Caki2 (cell line): ENCODE measurements around the gene REM1. TPM values are rescaled to one million over a fixed set of nuclear protein-coding genes. Genes with fewer than 3 reads are reported as not detected.
"Not testable (repeated sequence)": the region's sequence is repeated elsewhere in the genome, so short reads cannot be mapped to it uniquely, and the experiment has no call there.

Source experiments
- DNase-seq: peaks from one replicate; pipeline ENCODE4 v3.0.0-alpha.2; 2015; ENCODE audit warnings: low read depth
- in situ Hi-C: cut with HindIII; loops from 2 replicates; pipeline ENCODE4 v1.10.0; 2016; ENCODE audit warnings: low sequenced_read_pairs, low pct_unique_long_range_greater_than_20kb, mixed read lengths
- total RNA-seq: library from RNA; depleted of rRNA; stranded (reverse); fragments of >200 nt; shearing (Covaris generic); gene quantifications from 2 replicates; pipeline ENCODE4 v1.2.3, GENCODE V29; 2014; ENCODE audit warnings: low replicate concordance; rRNA removed

The REM1 gene
- not detected in 2 replicates for total RNA-seq

DNA sequence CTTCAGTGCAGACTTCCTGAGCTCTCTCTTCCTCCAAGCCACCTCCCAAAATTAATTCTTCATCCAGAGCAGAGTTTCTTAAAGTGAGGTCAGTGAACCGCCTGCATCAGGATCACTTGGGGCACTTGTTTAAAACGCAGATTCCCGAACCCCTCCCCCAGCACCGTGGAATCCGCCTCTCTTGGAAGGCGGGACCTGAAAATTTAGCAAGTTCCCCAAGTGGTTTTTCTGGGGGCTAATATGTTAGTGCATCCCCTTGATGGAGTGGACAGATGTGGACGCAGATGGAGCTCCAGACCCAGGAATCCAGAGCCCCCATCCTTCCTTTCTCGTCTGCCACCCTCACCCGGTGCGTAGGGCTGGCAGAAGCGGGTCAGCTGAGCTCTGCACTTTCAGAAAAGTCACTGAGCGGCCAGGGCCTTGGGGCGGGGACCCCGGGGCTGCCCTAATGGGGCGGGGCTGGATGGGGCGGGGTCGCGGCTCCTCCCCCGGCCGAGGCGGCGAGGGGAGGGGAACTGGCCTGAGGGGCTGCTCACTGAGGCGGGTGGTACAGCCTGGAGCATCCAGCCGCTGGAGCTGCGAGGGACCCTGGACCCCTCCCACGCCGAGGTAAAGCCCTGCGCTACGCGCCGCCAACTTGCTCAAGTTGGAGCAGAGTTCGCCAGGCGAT lies at the start of gene REM1, which contains the start of gene DEFB124:
Gene REM1, plus strand, starts transcription at position 531 of the 670 bp plus-strand sequence. CDS start 1,158 bp downstream, outside the sequence.
Gene DEFB124, minus strand, starts transcription at position 370 of the 670 bp plus-strand sequence. CDS start 2,114 bp downstream, outside the sequence.
- in situ Hi-C loops, result no loop called here

GRCh38 chr20:31425797-31426196 lies 49.3 kb upstream of the REM1 start:
- in situ Hi-C loops, result no loop called here
- DNase-seq, result no peak

More for the DNA sequence above, at the start of gene REM1, which contains the start of gene DEFB124:
- DNase-seq, result no peak

- DNase-seq, in situ Hi-C loops: not testable (repeated sequence)
Observed at GRCh38 chr20:31426891-31427551, 48.1 kb upstream of the REM1 start.

DNA sequence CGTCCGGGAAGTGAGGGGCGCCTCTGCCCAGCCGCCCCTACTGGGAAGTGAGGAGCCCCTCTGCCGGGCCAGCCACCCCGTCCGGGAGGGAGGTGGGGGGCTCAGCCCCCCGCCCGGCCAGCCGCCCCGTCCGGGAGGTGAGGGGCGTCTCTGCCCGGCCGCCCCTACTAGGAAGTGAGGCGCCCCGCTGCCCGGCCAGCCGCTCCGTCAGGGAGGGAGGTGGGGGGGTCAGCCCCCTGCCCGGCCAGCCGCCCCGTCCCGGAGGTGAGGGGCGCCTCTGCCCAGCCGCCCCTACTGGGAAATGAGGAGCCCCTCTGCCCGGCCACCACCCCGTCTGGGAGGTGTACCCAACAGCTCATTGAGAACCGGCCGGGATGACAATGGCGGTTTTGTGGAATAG lies 47.5 kb upstream of the REM1 start:
- in situ Hi-C loops, DNase-seq: not testable (repeated sequence)

DNA sequence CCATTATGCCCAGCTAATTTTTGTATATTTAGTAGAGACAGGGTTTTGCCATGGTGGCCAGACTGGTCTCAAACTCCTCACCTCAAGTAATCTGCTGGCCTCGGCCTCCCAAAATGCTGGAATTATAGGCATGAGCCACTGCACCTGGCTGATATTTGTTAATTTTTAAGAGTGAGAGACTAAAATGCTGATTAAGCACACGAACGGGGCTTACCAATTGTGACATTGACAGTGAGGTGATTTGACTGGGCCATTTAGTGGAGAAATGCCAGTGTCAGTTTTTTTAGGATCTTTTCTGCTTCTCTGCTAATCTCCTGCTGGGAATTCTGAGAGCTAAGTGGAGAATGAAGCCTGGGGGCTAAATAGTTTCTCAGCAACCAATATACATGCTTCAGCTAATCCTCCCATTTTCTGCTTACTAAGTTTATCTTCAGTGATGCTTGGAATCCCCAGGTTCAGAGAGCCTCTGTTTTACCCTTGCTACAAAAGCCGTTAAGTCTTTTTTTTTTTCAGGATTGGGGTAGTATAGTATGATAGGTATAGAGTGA lies 44.4 kb upstream of the REM1 start:
- in situ Hi-C loops, result no loop called here
- no peak for DNase-seq

DNA sequence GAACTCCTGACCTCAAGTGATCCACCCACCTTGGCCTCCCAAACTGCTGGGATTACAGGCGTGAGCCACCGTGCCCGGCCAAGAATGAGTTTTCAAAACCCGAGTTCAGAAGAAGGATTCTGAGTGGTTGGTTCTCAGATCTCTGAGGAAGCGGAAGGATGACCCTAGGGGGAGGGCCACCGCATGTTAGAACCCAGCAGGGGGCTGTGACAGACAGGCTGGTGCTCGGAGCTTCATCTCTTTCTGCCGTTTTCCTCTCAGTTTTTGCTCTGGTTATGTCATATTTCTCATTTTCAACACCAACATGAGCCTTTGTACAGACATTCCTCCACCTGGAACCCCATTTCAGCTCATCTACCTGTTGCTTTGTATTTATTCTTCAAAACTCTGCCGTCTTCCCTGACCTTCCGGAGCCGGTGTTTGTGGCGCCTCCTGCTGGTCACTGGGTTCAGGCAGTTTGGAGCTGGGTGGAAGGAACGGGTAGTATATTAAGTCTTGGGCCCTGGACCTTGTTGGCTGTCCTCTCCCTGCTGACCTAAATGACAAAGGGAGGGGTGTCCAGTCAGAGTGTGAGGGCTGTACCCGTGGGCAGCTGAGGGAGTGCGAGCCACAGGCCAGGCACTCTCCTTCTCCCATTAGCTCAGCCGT lies 35.0 kb upstream of the REM1 start, which contains the start of gene DEFB123:
Gene DEFB123, plus strand, starts transcription at position 621 of the 648 bp plus-strand sequence. CDS start 67 bp downstream, outside the sequence.
- in situ Hi-C loops, result no loop called here
- no peak for DNase-seq

DNA sequence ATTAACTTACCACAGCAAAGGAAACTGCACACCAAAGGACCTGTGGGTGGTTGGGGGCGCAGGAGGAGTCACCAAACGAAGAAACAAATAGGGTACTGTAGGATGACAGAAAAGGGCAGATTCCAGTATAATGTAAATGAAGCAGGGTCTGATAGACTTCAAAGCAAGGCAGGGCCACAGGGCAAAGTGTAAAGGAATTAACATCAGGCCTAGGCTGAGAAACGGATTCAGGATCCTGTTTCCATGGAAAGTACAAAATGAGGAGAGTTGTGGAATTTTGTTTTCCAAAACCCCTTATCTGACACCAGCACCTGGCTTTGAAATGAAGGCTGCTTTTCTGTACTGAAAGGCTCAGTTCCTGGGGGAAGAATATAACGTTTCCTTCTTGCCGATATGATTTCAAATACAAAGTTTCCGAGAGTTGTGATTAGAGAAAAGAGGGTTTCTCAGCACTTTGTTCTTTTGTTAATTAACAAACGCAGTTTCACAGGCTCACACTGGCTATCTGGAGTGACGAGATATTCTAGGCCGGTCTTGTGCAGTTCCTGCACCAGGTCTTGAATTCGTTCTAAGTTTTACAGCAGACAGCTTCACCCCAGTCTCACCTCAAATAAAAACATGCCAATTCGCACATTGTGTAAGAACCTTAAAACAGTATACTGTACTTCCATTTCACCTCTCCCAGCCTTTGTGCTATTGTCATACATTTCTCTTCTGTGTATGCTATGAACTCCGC lies 28.8 kb upstream of the REM1 start:
- no peak for DNase-seq
- in situ Hi-C loops, result no loop called here

GRCh38 chr20:31449511-31450414 lies 25.3 kb upstream of the REM1 start:
- DNase-seq, result no peak
- in situ Hi-C loops, result no loop called here

DNA sequence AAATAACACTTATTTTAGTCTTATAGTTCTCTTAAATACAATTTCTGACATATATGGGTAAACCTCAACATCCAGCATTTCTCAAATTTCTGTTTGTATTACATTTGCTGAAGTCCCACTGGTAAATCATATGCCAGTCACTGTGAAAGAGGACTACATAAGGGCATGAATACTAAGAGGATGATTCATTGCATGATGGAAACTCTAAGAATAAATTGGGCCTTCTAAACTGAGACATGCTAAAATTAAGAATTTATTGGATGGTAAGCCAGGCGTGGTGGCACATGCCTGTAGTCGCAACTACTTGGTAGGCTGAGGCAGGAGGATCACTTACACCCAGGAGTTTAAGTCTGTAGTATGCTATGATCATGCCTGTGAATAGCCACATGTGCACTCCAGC lies 22.5 kb upstream of the REM1 start:
- DNase-seq, result no peak
- in situ Hi-C loops, result no loop called here

DNA sequence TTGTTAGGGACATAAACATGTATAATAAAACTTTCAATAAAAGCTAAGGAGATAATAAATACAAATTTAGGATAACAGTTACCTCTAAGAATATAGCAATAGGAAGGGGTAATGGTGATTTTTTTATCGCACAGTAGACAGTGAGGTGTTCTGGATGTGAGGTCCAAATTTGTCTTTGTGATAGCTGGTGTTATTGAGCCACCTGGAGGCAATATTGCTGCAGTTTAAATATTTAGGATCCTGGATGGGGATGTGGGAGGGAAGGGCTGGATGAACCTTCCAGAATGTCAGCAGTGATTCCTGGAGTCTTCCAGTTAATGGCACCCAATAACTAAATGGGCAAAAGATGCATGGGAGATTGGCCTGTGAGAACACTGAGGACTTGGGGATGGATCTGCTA lies 20.7 kb upstream of the REM1 start:
- in situ Hi-C loops, result no loop called here
- DNase-seq, result no peak

DNA sequence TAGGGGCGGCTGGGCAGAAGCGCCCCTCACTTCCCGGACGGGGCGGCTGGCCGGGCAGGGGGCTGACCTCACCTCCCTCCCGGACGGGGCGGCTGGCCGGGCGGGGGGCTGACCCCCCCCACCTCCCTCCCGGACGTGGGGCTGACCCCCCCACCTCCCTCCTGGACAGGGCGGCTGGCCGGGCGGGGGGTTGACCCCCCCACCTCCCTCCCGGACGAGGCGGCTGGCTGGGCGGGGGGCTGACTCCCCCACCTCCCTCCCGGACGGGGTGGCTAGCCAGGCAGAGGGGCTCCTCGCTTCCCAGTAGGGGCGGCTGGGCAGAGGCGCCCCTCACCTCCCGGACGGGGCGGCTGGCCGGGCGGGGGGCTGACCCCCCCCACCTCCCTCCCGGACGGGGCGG lies 4.1 kb upstream of the REM1 start:
- in situ Hi-C loops, DNase-seq: not testable (repeated sequence)

DNA sequence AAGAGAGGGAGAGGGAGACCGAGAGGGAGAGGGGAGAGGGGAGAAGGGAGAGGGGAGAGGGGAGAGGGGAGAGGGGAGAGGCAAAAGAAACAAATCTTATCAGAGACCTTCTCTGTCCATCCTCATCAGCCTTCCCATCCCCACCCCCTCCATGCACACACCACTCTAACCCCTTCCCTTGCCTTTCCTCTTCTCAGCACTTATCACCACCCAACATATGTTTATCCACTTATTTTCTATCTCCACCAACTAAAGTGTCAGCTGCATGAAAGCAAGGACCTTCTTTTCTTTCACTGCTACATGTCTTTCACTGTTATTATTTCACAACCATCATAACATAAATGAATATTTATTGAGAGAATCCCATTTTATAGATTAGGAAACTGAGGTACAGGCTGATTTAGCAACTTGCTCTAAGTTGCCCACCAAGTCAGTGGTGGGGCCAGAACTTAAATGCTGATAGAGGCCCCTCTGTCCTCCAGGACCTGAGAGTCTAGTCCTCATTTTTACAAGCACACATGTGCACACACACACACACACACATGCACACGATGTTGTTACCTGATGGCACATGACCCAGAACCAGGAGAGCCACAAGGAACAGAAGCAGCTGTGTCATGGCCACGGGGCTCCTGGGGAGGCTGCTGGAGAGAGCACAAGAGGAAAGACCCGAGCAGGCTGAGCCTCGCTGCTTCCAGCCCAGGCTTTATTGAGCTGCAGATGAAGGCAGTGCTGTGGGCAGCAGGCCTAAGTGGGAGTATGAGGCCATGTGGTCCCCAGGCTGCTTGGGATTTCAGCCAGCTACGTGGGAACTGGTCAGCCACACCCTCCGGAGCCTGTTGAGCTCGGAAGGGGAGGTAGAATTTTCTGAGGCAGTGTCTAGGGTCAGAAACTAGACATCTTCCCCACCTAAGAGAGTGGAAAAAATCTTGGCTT lies 2.4 kb upstream of the REM1 start:
- in situ Hi-C loops, result no loop called here
- no peak for DNase-seq

DNA sequence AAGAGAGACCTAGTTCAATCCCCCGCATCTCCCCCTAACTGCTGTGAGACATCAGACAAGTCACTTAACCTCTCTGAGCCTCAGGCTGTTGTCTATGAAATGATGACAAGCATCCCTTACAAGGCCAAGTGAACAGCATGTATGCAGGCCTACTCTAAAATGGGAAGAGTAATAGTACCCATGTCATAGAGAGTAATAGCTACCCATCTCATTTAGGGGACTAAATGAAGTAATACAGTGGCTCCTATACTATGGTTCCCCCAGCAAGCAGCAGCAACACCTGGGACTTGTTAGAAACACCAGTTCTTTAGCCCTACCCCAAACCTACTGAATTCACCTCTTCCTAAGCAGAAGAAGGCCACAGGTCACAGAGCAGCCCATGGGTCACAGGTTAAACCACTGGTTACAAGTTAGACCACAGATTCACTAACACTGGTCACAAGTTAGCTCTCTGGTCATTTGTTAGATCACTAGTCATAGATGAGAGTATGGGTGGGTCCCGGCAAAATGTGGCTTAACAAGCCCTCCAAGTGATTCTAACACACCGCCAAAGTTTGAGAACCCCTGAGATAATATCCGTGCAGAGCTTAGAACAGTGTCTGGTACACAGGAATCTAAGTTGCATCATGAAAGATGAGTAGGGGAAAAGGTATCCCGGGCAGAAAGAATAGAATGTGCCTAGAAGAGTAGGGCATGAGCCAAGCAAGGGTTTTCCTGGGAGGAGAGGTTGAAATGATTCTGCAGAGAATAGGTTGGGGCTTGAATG lies 1.6 kb upstream of the REM1 start:
- in situ Hi-C loops, result no loop called here
- no peak for DNase-seq

DNA sequence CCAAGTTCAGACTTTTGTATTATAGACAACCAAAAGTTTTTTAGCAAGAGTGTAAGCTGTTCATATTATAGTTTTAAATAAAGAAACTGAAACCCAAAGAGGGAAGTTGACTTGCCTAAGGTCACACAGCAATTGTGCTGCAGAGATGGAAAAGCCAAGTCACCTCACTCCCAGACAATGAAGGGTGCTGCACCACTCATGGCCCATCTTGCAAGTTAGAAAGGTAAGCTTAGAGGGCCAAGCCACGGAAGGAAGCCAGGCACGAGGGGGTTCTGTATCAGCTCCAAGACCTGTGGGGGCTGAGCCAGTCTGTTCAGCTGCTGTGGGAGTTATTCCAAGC lies 1.0 kb upstream of the REM1 start:
- DNase-seq, result no peak
- in situ Hi-C loops, result no loop called here

DNA sequence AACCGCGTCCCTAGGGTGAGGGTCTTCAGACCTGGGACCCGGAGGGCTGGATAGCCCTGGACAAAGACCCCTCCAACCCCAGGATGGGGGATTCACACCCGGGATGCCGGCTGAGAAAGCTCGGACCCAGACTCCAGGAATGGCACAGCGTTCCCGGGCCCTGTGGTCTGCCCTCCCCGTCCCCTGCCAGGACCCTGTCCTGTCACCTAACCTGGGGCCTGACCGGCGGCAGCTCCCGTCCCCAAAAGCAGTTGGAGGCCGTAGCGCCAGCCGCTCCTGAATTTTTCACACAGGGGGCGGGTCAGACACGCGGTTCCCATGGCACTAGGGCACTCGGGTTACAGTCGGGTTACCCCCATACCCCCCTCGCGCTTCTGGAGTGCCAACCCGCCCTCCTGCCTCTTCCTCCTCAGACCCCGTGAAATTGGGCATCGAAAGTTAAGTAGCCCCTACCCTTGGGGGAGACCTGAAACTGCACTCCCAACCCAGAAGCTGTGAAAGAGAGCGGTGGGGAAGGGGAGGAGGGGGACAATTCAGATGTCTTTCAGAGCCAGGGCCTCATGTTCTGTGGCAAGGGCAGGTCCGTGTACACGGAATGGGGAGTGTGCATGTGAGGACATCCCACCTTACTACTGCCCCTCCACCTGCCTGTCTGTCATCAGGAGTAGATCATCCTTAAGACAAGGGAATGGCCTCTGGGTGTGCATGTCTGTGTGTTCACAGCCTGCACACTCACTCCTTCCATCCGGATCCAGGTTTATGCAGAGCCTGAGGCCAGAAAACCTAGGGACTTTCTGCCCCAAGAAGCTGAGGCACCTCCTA lies 595 bp downstream of the REM1 start:
- in situ Hi-C loops, result no loop called here
- DNase-seq, result no peak
